ENCODE results near the gene ZNF836. TPM values are rescaled to one million over a fixed set of nuclear protein-coding genes. Genes with fewer than 3 reads are reported as not detected.

Gene ZNF836
- total RNA-seq, 2 donors from 2014 or later: 18.9 to 21.2 TPM

- no peaks in the 10 kb centered on the region for H3K36me3 Mint-ChIP-seq (ENCODE audit: low read depth)
- no peak for ATAC-seq
- DNase-seq: no peak
- H3K27me3 Mint-ChIP-seq: no peaks in the 10 kb centered on the region
- peaks cover 44% of the 10 kb centered on the region for H3K9me3 ChIP-seq (ENCODE audit: control insufficient read depth, low read length, poor library complexity, severe bottlenecking)
- no peaks in the 10 kb centered on the region for H3K4me1 Mint-ChIP-seq
- no peak overlapping the region for H3K27ac Mint-ChIP-seq
- H3K4me3 Mint-ChIP-seq: no peak overlapping the region
Measured at GRCh38 chr19:52110780-52111179, 60.6 kb downstream of the ZNF836 start.

Other genes starting within 250 kb of the ZNF836 start
- gene ZNF613, start 244.1 kb downstream of the ZNF836 start, total RNA-seq: 1 to 10 TPM; 2.0 to 3.3 TPM
- 10 to 100 TPM; 33.5 to 36.0 TPM for gene ZNF350, start 184.8 kb downstream of the ZNF836 start, total RNA-seq
- gene ZNF615, start 163.4 kb downstream of the ZNF836 start, total RNA-seq: 10 to 100 TPM; 12.0 to 12.2 TPM
- 1 to 10 TPM; 6.6 to 8.0 TPM for gene ZNF614, start 143.2 kb downstream of the ZNF836 start, total RNA-seq
- gene ZNF432, start 122.8 kb downstream of the ZNF836 start, total RNA-seq: 10 to 100 TPM; 16.6 to 18.7 TPM
- 10 to 100 TPM; 24.4 to 26.4 TPM for gene ZNF841, start 75.9 kb downstream of the ZNF836 start, total RNA-seq
- gene ZNF616, start 31.7 kb downstream of the ZNF836 start, total RNA-seq: 1 to 10 TPM; 2.0 to 3.9 TPM
- 100 to 1,000 TPM; 173 to 180 TPM for gene PPP2R1A, start 18.4 kb upstream of the ZNF836 start, total RNA-seq
- gene ZNF766, start 98.0 kb upstream of the ZNF836 start, total RNA-seq: 10 to 100 TPM; 31.1 to 36.0 TPM
- 1 to 10 TPM; 6.3 to 8.3 TPM for gene ZNF480, start 125.5 kb upstream of the ZNF836 start, total RNA-seq
- under 1 TPM; 0.16 to 0.30 TPM for gene ZNF610, start 164.6 kb upstream of the ZNF836 start, total RNA-seq
- gene ZNF880, start 198.3 kb upstream of the ZNF836 start, total RNA-seq: 10 to 100 TPM; 11.0 to 16.8 TPM
- 10 to 100 TPM in 1 of 2 donors, 1 to 10 TPM in 1; 8.1 to 12.9 TPM for gene ZNF528, start 226.2 kb upstream of the ZNF836 start, total RNA-seq

Data from T-helper 17 cell (primary cell).